Forelimb muscle (tissue), 1 donor: ENCODE data around the gene ATRX. TPM values are rescaled to one million over a fixed set of nuclear protein-coding genes. Genes with fewer than 3 reads are reported as not detected.
"Not testable (repeated sequence)": the region's sequence is repeated elsewhere in the genome, so short reads cannot be mapped to it uniquely, and the experiment has no call there.

ENCODE experiments used
- DNase-seq: peaks from one replicate; pipeline ENCODE4 v3.0.0-alpha.2; 2013; ENCODE audit warnings: low read depth
- polyA plus RNA-seq: library from polyadenylated mRNA; unstranded; fragments of 120-200 nt; gene quantifications from one replicate; pipeline ENCODE4 v1.2.1, GENCODE V29; 2013; ENCODE audit not compliant: insufficient read length

The ATRX gene
- polyA plus RNA-seq, 1 donor, result 48.4 TPM

DNA sequence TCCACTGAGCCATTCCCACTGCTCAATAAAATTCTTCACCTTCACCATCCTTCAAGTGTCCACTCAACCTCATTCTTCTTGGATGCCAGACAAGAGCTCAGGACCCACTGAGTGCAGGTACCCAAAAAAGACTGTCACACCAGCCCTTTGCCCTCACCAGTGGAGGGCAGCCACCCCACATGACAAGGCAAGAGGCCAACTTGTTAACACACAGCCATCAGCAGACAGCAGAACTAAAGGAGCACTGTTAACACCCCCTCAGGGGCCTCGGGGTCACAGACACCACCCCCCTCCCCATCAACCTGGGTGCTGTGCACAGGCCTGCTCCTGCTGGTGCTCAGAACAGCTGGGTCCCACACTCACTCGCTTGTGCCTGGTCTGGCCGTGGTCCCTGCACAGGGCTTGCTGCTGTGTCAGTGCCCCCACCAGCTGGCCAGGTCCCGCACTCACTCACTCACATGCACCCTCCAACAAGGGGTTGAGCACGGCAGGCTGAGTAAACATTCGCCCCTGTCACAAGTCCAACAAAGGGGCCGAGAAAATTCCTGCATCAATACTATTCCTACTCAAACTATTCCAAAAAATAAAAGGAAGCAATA lies 54.1 kb downstream of the ATRX start:
- DNase-seq, result no peak

DNA sequence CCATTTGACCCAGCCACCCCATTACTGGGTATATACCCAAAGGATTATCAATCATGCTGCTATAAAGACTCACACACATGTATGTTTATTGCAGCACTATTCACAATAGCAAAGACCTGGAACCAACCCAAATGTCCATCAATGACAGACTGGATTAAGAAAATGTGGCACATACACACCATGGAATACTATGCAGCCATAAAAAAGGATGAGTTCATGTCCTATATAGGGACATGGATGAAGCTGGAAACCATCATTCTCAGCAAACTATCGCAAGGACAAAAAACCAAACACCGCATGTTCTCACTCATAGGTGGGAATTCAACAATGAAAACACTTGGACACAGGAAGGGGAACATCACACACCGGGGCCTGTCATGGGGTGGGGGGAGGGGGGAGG lies 59.9 kb downstream of the ATRX start:
- not testable (repeated sequence) for DNase-seq

DNA sequence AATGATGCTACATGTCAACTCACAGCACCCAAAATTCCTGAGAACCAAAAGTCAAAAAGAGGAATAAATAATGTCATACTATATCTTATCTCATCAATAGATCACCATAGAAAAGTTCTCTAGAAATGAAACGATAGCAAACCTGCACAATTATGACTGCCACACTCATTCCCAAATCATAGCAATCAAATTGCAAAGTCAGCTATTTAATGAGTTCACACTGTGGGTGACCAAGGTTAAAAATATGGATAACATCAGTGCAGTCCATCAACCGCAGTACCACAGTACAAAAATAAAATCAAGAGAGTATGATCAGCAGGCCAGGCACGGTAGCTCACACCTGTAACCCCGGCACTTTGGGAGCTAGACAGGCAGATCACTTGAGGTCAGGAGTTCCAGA lies 62.3 kb downstream of the ATRX start:
- no peak for DNase-seq

DNA sequence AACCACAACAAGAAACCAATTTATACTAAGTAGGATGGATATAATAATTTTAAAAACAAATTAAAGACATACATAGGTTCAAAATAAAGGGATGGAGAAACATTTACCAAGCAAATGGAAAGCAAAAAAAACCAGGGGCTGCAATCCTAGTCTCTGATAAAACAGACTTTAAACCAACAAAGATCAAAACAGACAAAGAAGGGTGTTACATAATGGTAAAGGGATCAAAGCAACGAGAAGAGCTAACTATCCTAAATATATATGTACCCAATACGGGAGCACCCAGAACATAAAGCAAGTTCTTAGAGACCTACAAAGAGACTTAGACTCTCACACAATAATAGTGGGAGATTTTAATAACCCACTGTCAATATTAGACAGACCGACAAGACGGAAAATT lies 66.6 kb downstream of the ATRX start:
- DNase-seq, result no peak

DNA sequence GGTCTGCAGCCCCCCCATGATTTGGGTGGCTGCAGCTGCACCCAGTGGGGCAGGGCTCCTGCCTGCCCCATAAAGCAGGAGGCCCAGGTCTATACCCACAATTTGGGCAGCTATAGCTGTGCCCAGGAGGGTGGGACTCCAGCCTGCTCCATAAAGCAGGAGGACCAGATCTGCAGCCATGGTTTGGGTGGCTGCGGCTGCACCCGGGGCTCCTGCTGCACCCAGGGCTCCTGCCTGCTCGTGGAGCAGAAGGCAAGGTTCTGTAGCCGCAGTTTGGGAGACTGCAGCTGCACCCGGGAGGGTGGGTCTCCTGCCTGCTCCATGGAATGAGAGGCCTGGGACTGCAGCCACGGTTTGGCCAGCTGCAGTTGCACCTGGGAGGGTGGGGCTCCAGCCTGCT lies 81.1 kb downstream of the ATRX start:
- DNase-seq, result no peak

DNA sequence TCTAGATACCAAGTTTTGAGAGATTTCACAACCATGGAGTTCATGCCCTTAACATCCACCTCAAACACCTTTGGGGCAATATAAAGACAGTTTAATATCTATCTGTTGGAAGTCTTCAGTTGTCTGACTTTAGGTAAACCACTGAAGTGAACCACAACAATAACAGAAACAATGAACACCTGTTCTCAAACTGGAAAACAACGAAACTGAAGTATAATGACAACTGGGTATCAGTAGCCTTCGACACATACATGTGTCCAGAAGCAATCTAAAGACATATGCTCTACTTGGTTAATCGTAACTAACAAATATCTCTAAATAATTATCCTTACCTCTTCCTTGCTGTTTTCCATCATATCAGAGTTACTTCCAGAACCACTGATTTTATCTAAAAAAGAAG lies 87.8 kb downstream of the ATRX start:
- no peak for DNase-seq

DNA sequence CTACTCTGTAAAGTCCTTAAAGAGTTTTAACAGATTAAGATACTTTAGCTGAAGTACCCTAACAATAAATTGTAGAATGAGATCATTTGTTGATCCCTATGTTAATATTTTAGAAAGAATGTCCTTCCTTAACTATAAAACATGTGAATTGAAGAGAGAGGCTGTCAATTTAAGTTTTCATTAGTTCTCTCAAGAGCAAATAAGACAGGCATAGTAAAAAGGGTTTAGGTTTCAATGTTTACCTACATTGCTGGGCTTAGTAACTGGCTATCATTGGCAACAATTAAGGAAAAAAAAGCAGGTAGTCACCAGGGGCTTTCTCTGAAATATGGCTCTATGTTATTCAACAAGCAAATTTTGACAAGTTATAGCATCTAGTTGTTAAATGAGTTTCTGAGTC lies 91.5 kb downstream of the ATRX start:
- no peak for DNase-seq

DNA sequence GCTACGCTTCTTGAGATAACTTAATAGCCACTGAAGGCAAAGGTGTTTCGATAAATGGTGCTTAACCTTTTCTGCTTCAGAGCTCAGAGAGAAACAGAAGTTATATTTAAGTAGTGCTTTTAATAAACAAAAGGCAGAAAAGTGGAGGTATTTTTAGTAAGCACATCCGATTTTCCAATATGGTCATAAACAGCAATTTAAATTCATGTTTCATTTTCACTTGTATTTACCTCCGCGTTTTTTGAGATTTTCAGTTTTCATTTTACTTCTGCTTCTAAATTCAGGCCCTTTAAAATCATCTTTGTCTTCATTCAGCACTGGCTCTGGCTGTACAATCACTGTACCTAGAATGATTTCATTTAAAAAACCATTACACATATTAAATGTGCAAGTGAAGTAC lies 92.4 kb downstream of the ATRX start:
- DNase-seq, result no peak

DNA sequence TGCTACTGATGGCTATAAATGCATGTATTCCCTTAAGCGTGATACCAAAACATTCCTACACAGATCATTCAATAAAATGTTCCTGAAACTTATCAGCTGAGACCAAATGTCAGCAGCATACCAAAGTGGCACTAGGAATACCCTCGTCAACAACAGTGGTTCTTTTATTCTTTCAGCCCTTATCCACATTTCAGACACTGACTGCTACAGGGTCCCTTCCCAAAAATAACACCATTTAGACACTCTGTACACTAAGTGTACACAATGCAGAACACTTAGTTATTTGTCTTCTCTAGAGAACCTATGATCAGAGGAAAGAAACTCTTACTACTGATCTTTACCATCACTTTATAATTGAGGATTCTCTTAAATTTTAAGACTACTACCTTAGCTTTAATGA lies 94.1 kb downstream of the ATRX start:
- no peak for DNase-seq

DNA sequence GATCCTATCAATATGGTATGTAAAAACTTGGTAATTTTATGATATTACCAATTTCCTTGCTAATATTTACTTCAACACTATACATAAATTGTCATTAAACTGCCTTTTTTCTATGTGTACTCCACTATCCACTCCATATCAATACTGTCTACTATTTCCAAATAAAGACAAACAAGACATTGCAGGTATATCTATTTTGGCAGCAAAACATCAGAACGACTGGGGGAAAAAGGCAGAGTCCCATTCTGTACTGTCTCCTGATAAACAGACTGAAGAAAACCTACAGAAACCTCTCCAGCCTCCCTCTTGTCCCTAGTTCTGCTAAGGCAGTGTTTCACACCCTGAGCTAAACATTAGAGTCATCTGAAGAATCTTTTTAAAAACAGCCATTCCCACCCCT lies 96.6 kb downstream of the ATRX start:
- no peak for DNase-seq

DNA sequence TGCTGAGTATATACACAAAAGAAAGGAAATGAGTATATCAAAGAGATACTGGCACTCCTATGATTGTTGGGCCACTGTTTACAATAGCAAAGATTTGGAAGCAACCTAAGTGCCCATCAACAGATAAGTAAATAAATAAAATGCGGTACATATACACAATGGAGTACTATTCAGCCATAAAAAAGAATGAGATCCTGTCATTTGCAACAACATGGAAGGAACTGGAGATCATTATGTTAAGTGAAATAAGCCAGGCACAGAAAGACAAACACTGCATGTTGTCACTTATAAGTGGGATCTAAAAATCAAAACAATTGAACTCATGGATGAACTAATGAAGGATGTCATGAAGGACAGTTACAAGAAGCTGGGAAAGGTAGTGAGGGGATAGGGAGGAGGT lies 100.3 kb downstream of the ATRX start:
- not testable (repeated sequence) for DNase-seq

DNA sequence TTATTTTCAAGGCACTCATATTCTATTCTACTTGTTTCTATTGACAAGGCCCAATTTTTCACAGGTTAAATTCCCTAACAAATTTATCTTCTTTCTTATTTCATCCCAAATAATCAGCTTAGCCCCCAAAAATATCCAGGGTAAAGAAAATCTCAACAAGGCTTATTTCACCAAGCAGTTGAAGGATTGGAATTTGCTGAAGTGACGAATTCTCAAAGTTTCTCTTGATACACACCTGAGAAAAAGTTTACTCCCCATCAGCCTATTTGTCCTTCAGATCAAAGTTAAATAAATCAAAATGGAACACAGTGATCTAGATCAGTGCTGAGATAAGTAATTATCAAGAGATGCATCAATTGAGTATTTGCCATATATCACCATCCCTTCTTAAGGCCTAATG lies 106.9 kb downstream of the ATRX start:
- DNase-seq, result no peak

DNA sequence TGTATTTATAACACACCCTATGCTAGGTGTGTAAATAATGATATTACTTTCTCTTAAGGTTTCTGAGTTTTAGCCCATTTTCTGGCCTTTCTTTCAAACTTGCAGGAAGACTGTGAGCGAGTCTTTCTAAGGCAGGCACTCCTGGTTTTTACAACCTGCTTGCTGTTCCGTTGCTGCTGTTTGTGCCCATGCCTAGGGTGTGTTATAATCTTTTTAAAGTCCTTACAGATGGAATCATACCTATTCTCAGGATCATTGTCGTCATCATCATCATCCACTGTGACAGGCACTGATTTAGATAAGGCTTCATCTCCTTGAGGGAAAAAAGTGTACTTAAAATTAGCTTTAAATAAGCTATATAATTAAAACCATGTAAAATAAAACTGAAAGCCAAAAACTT lies 110.0 kb downstream of the ATRX start:
- no peak for DNase-seq

DNA sequence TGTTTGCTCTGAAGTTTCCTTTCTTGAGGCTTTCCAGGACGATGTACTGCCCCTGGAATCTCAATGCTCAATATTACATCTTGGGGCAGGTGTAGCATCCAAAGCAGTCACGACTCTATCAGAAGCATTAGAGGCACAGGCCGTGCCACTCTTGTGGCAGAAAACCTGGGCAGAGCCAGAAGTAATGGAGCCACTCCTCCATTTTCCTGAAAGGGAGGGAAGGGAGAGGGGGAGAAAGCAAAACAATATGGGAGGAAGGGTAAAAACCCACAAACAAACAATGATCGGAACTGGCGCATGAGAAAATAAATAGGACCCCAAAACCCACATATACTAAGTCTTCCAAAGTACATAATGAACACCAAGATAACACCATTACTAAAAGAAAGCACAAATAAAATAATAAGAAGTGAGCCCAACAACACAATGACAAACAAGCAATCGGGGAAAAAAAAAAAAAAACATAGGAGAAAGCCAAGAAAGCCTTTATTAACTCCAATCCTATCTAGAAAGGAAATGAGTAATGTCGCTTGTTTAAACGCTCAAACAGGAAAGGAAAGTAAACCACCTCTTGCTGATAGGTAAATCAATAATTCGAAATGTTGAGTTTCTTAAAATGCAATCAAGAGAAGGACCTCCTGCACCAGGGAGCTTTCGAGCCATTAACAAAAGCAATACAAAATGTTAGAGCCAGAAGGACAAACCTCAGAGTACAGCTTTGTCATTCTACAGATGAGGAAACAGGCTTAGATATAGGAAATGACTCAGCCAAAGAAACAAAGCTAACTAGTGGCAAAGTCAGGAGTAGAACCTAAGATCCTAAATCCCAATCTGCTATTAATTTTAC lies 117.4 kb downstream of the ATRX start:
- DNase-seq, result no peak

DNA sequence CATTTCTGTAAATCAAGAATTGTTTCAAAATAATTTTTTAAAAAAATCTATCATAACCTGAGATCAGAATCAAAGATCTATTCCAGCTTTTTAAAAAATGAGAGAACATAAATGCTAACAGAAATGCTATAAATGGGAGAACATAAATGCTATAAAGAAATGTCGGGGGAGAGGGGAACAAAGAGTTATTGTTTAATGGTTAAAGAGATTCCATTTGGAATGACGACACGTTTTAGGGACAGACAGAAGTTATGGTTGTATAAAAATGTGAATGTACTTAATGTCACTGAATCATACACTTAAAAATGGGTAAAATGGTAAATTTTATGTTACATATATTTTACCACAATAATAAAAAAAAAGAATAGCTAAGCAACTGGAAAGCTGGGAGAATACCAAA lies 127.1 kb downstream of the ATRX start:
- DNase-seq, result no peak

DNA sequence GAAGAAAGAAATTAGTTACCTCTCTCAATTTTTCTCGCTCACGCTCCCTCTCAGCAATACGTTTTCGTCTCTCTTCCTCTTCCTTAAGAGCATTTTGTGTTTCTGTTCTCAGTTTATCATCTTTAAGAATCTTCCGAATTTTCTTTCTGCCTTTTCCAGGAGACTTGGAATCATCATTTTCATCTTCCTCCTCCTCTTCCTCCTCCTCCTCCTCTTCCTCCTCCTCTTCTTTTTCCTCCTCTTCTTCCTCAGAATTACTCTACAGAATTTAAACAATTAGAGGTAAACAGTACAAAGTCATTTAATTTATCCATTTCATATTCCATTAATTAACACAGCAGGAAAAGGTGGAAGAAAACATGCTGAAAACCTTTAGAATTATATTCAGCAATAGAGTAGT lies 133.9 kb downstream of the ATRX start:
- DNase-seq, result no peak

DNA sequence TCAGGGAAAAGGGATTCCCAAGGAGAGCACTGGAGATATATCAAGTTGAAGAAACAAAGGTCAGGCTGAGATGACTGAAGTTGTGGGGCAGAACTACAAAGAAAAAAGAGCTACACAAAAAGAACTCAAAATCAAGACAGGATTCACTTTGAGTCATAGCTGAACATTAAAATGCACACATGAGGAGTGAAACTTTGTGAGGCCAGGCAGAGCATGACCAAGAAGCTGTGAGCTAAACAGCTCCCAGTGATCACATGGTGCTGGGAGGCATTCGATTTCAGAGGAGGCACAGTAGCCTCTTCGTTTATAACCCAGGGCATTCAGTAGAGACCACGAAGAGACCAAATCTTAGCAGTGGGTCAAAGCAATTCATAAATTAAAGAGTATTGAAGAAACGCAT lies 145.3 kb downstream of the ATRX start:
- no peak for DNase-seq

DNA sequence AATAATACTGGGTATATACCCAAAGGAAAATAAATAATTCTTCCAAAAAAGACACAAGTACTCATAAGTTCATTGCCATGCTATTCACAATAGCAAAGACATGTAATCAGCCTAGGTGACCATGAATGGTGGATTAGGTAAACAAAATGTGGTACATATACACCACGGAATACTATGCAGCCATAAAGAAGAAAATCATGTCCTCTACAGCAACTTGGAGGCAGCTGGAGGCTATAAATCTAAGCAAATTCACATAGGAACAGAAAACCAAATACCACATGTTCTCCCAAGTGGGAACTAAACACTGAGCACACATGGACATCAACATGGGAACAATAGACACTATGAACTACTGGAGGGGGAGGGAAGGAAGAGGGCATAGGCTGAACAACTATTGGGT lies 146.2 kb downstream of the ATRX start:
- DNase-seq, result no peak

DNA sequence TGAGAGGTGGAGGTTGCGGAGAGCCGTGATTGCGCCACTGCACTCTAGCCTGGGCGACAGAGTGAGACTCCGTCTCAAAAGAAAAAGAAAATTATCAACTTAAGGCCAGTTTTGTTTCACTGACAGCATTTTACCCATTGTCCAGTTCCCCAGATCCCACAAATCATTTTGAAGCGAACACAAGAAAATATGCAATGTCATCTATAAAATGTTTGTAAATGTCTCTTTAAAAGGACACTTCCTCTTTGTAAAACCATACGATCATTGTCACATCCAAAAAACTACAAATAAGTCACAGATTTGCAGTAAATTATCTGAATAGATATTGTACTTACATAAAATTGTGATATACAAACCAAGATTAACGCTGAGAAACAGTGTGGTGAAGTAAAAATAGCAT lies 147.6 kb downstream of the ATRX start:
- no peak for DNase-seq

DNA sequence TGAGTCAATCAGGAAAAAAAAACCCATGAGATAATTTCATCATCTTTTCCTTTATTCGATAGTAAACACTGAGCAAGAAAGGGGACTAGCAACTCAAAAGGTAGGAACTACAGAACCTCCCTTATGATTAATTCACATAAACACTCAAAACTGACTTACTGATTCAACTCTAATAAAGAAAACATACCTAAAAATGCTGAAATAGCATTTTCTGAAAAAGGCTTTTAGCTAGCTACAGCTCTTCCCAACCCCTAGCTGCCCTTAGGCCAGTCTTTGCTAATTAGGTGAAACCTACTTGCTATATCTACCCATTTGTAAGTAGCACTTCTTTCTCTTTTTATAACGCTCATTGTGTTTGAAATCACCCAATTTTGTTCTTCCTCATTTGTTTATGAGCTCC lies 150.6 kb downstream of the ATRX start:
- no peak for DNase-seq

DNA sequence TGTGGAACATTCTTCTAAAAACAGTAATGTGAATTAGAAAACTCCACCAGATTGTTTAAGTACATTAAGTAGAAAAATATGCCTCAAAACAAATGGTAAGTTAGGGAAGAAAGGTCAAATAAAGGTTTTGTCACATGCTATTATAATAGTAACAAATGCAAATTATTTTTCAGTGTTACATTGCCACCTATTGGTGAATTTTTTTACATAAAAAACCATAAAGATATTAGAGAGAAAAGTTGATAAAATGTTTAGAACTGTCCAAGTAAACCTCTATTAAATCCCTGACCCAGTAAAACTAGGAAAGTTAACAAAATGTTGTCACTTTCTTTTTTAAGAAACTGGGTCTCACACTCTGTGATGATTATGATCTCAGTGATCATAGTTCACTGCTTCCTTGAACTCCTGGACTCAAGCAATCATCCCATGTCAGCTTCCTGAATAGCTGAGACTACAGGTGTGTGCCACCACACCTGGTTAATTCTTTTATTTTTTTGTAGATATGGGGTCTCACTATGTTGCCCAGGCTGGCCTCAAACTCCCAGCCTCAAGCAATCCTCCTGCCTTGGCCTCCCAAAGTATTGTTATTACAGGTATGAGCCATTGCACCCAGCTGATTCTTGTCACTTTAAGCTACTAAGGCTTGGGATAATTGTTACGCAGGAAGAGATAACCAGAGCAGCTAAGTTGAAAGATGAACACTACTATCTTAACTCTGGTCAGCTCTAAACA lies 157.6 kb downstream of the ATRX start:
- no peak for DNase-seq

DNA sequence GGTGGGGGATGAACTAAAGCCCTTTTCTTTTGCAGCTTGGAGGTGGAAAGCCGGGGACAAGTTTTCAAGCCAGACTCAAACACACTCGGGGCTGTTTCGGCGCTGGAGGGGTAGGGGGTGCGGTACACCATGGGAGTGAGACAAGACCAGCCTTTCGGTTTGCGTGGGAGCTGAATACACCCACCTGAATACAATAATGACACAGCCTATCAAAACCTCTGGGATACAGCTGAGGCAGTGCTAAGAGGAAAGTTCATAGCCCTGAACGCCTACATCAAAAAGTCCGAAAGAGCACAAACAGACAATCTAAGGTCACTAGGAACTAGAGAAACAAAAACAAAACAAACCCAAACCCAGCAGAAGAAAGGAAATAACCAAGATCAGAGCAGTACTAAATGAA lies 163.3 kb downstream of the ATRX start:
- no peak for DNase-seq

DNA sequence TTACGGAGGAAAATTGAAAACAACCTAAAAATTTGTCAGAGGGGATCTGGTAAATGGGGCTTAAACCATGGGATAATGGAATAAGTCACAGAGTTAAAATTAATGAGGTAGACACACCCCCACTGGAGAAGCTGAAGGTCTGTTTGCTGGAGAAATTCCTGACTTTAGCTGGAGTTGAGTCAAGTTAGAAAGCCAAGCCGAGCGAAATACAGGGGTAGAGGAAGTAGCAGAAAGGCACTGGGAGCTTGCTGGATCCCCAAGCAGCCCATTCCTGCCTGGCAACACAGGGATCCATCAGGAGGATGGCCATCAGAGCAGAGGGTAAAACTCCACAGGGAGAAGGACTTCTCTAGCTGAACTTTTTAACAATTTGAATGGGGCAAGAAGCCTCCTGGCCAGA lies 163.8 kb downstream of the ATRX start:
- no peak for DNase-seq
